ENCODE measurements around the gene LMBRD1.
"Not testable (repeated sequence)": the region's sequence is repeated elsewhere in the genome, so short reads cannot be mapped to it uniquely, and the experiment has no call there.

Gene LMBRD1

DNA sequence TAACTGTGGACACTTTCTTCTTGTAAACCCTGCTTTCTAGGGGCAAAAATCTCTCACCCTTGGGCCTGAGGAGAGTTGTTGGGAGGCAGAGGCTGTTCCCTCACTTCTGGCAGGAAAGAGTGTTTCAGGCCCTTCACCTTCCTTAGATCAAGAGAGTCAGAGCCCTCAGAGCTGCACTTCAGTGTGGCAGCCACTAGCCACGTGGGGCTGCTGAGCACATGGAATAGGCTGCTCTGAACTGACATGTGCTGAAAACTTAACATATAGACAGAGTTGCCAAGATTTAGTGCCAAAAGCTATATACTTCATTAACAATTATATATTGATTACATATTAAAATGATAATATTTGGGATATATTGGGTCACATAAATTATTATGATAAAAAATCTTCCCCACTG is 4.4 kb upstream of the LMBRD1 start:
- no peak overlapping the region for H3K9ac ChIP-seq (ENCODE audit: low read length)
- H3K4me3 ChIP-seq (ENCODE audit: insufficient read depth, low read length, poor library complexity, severe bottlenecking) = no peak overlapping the region
- TF ChIP-seq EZH2phosphoT487 (conservative IDR thresholded peaks at IDR 0.05; ENCODE audit: low read length) = no peak
- TF ChIP-seq, protein P1, sequence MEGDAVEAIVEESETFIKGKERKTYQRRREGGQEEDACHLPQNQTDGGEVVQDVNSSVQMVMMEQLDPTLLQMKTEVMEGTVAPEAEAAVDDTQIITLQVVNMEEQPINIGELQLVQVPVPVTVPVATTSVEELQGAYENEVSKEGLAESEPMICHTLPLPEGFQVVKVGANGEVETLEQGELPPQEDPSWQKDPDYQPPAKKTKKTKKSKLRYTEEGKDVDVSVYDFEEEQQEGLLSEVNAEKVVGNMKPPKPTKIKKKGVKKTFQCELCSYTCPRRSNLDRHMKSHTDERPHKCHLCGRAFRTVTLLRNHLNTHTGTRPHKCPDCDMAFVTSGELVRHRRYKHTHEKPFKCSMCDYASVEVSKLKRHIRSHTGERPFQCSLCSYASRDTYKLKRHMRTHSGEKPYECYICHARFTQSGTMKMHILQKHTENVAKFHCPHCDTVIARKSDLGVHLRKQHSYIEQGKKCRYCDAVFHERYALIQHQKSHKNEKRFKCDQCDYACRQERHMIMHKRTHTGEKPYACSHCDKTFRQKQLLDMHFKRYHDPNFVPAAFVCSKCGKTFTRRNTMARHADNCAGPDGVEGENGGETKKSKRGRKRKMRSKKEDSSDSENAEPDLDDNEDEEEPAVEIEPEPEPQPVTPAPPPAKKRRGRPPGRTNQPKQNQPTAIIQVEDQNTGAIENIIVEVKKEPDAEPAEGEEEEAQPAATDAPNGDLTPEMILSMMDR (IDR thresholded peaks at IDR 0.05; ENCODE audit: insufficient read depth, low read length, poor library complexity, severe bottlenecking) = no peak
- no peaks in the 10 kb centered on the region for H3K9me2 ChIP-seq (replicated peaks; ENCODE audit: insufficient read depth, low read length)
- no peak overlapping the region for H3K4me2 ChIP-seq (ENCODE audit: low read depth, low read length, poor library complexity, severe bottlenecking)
- no peak overlapping the region for H3K27ac ChIP-seq (ENCODE audit: low read depth, low read length)
- H2AFZ ChIP-seq (ENCODE audit: low read depth, low read length, severe bottlenecking) = no peak overlapping the region
- no peaks in the 10 kb centered on the region for H3K9me3 ChIP-seq (ENCODE audit: insufficient read depth, low read length)
- peaks cover 1% of the 10 kb centered on the region; the same call in 1 of the 2 replicates for H3K79me2 ChIP-seq (ENCODE audit: insufficient read depth, low read length)
- peaks cover 3% of the 10 kb centered on the region; the same call in 1 of the 2 replicates for H3F3A ChIP-seq (ENCODE audit: insufficient read depth)
- no peaks in the 10 kb centered on the region for H4K20me1 ChIP-seq (ENCODE audit: low read depth, low read length)
- H3K27me3 ChIP-seq (ENCODE audit: low read length) = no peaks in the 10 kb centered on the region
- no peaks in the 10 kb centered on the region for H3K36me3 ChIP-seq (ENCODE audit: low read length)

DNA sequence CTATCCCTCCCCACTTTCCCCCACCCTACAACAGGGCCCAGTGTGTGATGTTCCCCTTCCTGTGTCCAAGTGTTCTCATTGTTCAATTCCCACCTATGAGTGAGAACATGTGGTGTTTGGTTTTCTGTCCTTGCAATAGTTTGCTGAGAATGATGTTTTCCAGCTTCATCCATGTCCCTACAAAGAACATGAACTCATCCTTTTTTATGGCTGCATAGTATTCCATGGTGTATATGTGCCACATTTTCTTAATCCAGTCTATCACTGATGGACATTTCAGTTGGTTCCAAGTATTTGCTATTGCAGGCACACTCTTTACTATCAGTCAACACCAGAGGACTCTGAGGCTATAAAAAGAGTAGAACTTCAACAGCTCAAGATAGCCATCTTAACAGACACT is 2.0 kb upstream of the LMBRD1 start:
- H3K9me2 ChIP-seq (replicated peaks; ENCODE audit: insufficient read depth, low read length); H3K9ac ChIP-seq (ENCODE audit: low read length); H3K36me3 ChIP-seq (ENCODE audit: low read length); H3K27me3 ChIP-seq (ENCODE audit: low read length); H3K4me2 ChIP-seq (ENCODE audit: low read depth, low read length, poor library complexity, severe bottlenecking); H4K20me1 ChIP-seq (ENCODE audit: low read depth, low read length); H2AFZ ChIP-seq (ENCODE audit: low read depth, low read length, severe bottlenecking); H3K9me3 ChIP-seq (ENCODE audit: insufficient read depth, low read length); H3K27ac ChIP-seq (ENCODE audit: low read depth, low read length); H3K4me3 ChIP-seq (ENCODE audit: insufficient read depth, low read length, poor library complexity, severe bottlenecking): not testable (repeated sequence)
- H3K79me2 ChIP-seq (ENCODE audit: insufficient read depth, low read length) = peaks cover 26% of the 10 kb centered on the region
- peaks cover 13% of the 10 kb centered on the region for H3F3A ChIP-seq (ENCODE audit: insufficient read depth)

DNA sequence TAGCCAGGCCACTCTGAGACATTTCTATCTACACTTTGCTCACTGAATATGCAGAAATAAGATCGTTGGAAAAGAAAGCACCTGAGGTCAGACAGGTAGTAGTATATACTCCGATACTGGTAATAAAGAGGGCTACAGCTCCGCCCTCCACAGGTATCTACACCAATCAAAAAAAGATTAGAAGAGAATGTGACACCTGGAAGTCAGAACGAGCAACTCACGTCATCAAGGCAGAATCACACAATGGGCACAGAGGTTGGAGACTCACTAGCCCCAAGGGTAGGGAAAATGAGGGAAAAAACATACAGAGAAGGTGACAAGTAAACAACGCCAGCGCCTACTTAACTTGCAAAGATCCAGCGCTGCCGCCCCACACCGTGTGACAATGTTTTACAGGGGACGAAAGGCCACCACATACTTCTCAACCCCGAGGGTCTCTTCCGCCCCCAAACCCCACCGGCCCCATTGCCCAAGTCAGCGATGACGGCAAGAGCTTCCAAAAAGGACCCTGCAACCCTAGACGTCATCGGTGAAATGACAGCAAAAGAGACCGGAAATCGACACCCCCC is 653 bp downstream of the LMBRD1 start:
- H3K36me3 ChIP-seq (ENCODE audit: low read length) = no peaks in the 10 kb centered on the region
- peak overlapping the region; percentile 86 for H3K4me2 ChIP-seq (ENCODE audit: low read depth, low read length, poor library complexity, severe bottlenecking)
- TF ChIP-seq, protein P1 (IDR thresholded peaks at IDR 0.05; ENCODE audit: insufficient read depth, low read length, poor library complexity, severe bottlenecking) = no peak
- TF ChIP-seq EZH2phosphoT487 (conservative IDR thresholded peaks at IDR 0.05; ENCODE audit: low read length) = no peak
- peak overlapping the region; percentile 77 for H3K27ac ChIP-seq (ENCODE audit: low read depth, low read length)
- no peaks in the 10 kb centered on the region for H4K20me1 ChIP-seq (ENCODE audit: low read depth, low read length)
- peak overlapping the region; percentile 77 for H3K9ac ChIP-seq (ENCODE audit: low read length)
- no peaks in the 10 kb centered on the region for H3K9me2 ChIP-seq (replicated peaks; ENCODE audit: insufficient read depth, low read length)
- peak overlapping the region; percentile 85 for H2AFZ ChIP-seq (ENCODE audit: low read depth, low read length, severe bottlenecking)
- peak overlapping the region; percentile 89 for H3K4me3 ChIP-seq (ENCODE audit: insufficient read depth, low read length, poor library complexity, severe bottlenecking)
- no peaks in the 10 kb centered on the region for H3K9me3 ChIP-seq (ENCODE audit: insufficient read depth, low read length)
- H3K79me2 ChIP-seq (ENCODE audit: insufficient read depth, low read length) = peaks cover 51% of the 10 kb centered on the region
- H3K27me3 ChIP-seq (ENCODE audit: low read length) = no peaks in the 10 kb centered on the region
- H3F3A ChIP-seq (ENCODE audit: insufficient read depth) = peaks cover 13% of the 10 kb centered on the region

DNA sequence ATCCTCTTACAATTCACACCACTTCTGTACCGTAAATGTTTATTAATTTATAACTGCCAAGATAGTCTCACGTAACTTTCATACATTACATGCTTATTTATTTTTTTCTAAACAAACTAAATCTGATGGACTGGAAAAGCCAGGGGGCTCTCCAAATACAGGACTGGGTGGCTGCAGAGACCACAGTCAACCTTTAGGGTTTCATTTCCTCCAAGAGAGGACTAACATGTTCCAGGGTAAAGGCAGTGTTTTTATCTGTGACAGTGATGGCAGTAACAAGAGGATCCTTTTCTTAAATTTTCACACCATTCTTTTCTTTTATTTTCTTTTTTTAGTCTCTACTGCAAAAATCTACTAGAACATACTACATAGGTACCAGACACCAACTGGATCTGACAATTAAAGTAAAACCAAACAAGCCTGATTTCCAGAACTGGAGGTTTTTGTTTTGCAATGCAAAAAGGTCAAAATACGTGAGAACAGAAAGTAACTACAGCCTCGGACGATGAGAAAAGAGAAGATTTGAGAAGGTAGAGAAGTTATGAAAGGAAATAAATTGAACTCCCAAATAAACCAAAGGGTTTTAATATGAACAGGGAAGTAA is 1.2 kb downstream of the LMBRD1 start:
- H3K79me2 ChIP-seq (ENCODE audit: insufficient read depth, low read length) = peaks cover 56% of the 10 kb centered on the region
- peak overlapping the region; percentile 77 for H3K9ac ChIP-seq (ENCODE audit: low read length)
- no peaks in the 10 kb centered on the region for H3K27me3 ChIP-seq (ENCODE audit: low read length)
- H3F3A ChIP-seq (ENCODE audit: insufficient read depth) = peaks cover 13% of the 10 kb centered on the region
- peak overlapping the region; percentile 86 for H3K4me2 ChIP-seq (ENCODE audit: low read depth, low read length, poor library complexity, severe bottlenecking)
- no peaks in the 10 kb centered on the region for H3K9me3 ChIP-seq (ENCODE audit: insufficient read depth, low read length)
- H3K4me3 ChIP-seq (ENCODE audit: insufficient read depth, low read length, poor library complexity, severe bottlenecking) = peak overlapping the region; percentile 89
- no peaks in the 10 kb centered on the region for H4K20me1 ChIP-seq (ENCODE audit: low read depth, low read length)
- H2AFZ ChIP-seq (ENCODE audit: low read depth, low read length, severe bottlenecking) = peak overlapping the region; percentile 85
- no peak for TF ChIP-seq EZH2phosphoT487 (conservative IDR thresholded peaks at IDR 0.05; ENCODE audit: low read length)
- TF ChIP-seq, protein P1 (IDR thresholded peaks at IDR 0.05; ENCODE audit: insufficient read depth, low read length, poor library complexity, severe bottlenecking) = no peak
- peak overlapping the region; percentile 77 for H3K27ac ChIP-seq (ENCODE audit: low read depth, low read length)
- no peaks in the 10 kb centered on the region for H3K36me3 ChIP-seq (ENCODE audit: low read length)
- no peaks in the 10 kb centered on the region for H3K9me2 ChIP-seq (replicated peaks; ENCODE audit: insufficient read depth, low read length)

All from SU-DHL-6 (cell line).